Caco-2 (cell line): ENCODE measurements around the gene ZNF555. TPM values are rescaled to one million over a fixed set of nuclear protein-coding genes. Genes with fewer than 3 reads are reported as not detected.

Experiments used
- BruUV-seq: library from RNA; stranded (reverse); fragments of 400-500 nt; replicated peaks from 2 replicates; lab custom pipeline; 2021; lab: Mats Ljungman, UMichigan
- CTCF ChIA-PET: fragments of 300-600 bp; sonication (Branson Sonifier 250); formaldehyde crosslinking; loops from one replicate; lab custom pipeline; 2022; ENCODE audit warnings: antibody characterized with exemption; lab: Charles Lee
- POLR2A ChIA-PET: fragments of 300-600 bp; sonication (Branson Sonifier 250); formaldehyde crosslinking; loops from one replicate; lab custom pipeline; 2022; ENCODE audit warnings: antibody characterized with exemption; lab: Charles Lee
- DNase-seq, 2 experiments: peaks; one replicate each; pipeline versions ENCODE4 v3.0.0 to v3.0.0-alpha.2; 2020 to 2022
- H3K27me3 ChIP-seq: replicated peaks from 2 replicates; pipeline ENCODE4 v1.6.0; 2011; ENCODE audit warnings: low read length; ENCODE audit not compliant: control insufficient read depth, insufficient read depth
- H3K36me3 ChIP-seq: 2 replicates; pipeline ENCODE4 v1.5.1; 2011; ENCODE audit warnings: low read length; ENCODE audit not compliant: control insufficient read depth, insufficient read depth
- H3K4me1 ChIP-seq: fragments of 250-450 bp; sonication (Bioruptor Pico); 2 replicates; pipeline ENCODE4 v1.5.1; 2020; ENCODE audit warnings: mild to moderate bottlenecking
- H3K4me3 ChIP-seq: 2 replicates; pipeline ENCODE4 v1.5.1; 2011; ENCODE audit warnings: low read depth, mild to moderate bottlenecking, control low read depth, low read length
- H3K9me3 ChIP-seq: fragments of 250-450 bp; sonication (Bioruptor Pico); 2 replicates; pipeline ENCODE4 v1.5.1; 2020; ENCODE audit warnings: mild to moderate bottlenecking, moderate library complexity
- H3K27ac Mint-ChIP-seq: one replicate; pipeline ENCODE4 v1.8.0; 2022; ENCODE audit warnings: mixed read lengths; ENCODE audit not compliant: unreplicated experiment
- H3K27me3 Mint-ChIP-seq: one replicate; pipeline ENCODE4 v1.8.0; 2022; ENCODE audit warnings: mixed read lengths; ENCODE audit not compliant: insufficient read depth, unreplicated experiment
- H3K36me3 Mint-ChIP-seq: one replicate; pipeline ENCODE4 v1.8.0; 2022; ENCODE audit warnings: mild to moderate bottlenecking, mixed read lengths; ENCODE audit not compliant: insufficient read depth, unreplicated experiment
- H3K4me1 Mint-ChIP-seq: one replicate; pipeline ENCODE4 v1.8.0; 2022; ENCODE audit warnings: low read depth, mixed read lengths; ENCODE audit not compliant: unreplicated experiment
- H3K4me3 Mint-ChIP-seq: one replicate; pipeline ENCODE4 v1.8.0; 2022; ENCODE audit warnings: mild to moderate bottlenecking, moderate library complexity, mixed read lengths; ENCODE audit not compliant: unreplicated experiment
- H3K9me3 Mint-ChIP-seq: one replicate; pipeline ENCODE4 v1.8.0; 2022; ENCODE audit warnings: mixed read lengths; ENCODE audit not compliant: unreplicated experiment
- intact Hi-C: fragments of 100-400 bp; cut with micrococcal nuclease; formaldehyde crosslinking; loops from one replicate; pipeline ENCODE4 v1.10.0; 2022; ENCODE audit not compliant: unreplicated experiment
- total RNA-seq: library from RNA; stranded (reverse); gene quantifications from 2 replicates; pipeline ENCODE4 v1.2.3, GENCODE V29; 2022
- TF ChIP-seq, protein P1 (sequence below), 2 experiments: fragments of 200-600 bp in 1 of 2; IDR thresholded peaks; 1 replicate in 1 of 2; 2 replicates in 1 of 2; pipeline versions ENCODE4 v1.5.1 to v1.8.0; 2011 to 2022; ENCODE audit warnings: antibody characterized with exemption in 1 of 2, control low read depth in 1 of 2, inconsistent platforms in 1 of 2, low read depth in 1 of 2, low read length in 1 of 2, mild to moderate bottlenecking in 1 of 2, moderate library complexity in 1 of 2; ENCODE audit not compliant: insufficient read depth in 1 of 2, severe bottlenecking in 1 of 2, unreplicated experiment in 1 of 2

The ZNF555 gene
- total RNA-seq, 1 experiment from 2014 or later: 4.7 TPM

DNA sequence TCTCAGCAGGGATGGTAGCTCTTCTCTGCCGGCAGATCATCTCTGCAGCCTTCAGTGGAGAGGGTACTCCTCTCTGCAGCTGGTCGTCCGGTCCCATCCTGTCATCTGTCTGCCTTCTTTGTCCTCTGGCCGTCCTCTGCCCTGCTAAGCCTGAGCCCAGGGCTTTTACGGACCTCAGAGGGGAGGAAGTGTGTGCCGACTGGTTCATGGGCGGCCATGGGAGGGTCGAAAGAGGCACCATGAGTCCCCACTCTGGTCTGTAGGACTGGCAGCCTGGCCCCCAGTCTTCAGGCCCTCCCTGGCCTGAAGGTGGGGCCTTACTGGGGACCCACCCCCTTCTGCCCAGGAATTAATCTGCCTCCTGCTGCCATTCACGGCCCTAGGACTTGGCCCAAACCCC is 17.6 kb upstream of the ZNF555 start:
- no peak overlapping the region for H3K4me3 ChIP-seq
- BruUV-seq: no TSS peak
- peaks cover 1% of the 10 kb centered on the region for H3K36me3 Mint-ChIP-seq

DNA sequence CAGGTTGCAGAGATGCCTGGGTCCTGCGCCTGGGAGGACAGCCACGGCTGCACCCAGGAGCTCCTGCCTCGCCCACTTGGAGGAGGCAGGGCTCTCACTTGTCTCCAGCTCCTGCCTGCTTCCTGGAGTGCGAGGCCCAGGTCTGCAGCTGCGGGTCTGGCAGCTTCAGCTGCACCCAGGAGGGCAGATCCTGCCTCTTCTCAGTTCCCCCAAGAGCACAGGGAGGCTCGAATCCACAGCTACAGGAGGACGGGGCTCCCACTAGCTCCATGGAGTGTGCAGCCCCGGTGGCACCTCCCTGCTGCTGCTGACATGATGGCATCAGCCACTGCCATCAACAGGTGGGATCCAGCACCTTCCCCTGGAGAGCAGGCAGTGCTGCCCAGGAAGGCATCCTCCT is 17.1 kb upstream of the ZNF555 start:
- Histone ChIP-seq H3K36me3 (no peaks in the 10 kb centered on the region), H3K9me3 (no peaks in the 10 kb centered on the region), H3K27me3 (no peaks in the 10 kb centered on the region), H3K4me3 (no peak overlapping the region), H3K4me1 (no peaks in the 10 kb centered on the region)
- no peaks in the 10 kb centered on the region for H3K4me1 Mint-ChIP-seq
- DNase-seq: no peak
- no TSS peak for BruUV-seq
- intact Hi-C loops: no loop called here
- no peak overlapping the region for H3K27ac Mint-ChIP-seq
- H3K4me3 Mint-ChIP-seq: no peak overlapping the region
- peaks cover 10% of the 10 kb centered on the region for H3K9me3 Mint-ChIP-seq
- TF ChIP-seq, protein P1, sequence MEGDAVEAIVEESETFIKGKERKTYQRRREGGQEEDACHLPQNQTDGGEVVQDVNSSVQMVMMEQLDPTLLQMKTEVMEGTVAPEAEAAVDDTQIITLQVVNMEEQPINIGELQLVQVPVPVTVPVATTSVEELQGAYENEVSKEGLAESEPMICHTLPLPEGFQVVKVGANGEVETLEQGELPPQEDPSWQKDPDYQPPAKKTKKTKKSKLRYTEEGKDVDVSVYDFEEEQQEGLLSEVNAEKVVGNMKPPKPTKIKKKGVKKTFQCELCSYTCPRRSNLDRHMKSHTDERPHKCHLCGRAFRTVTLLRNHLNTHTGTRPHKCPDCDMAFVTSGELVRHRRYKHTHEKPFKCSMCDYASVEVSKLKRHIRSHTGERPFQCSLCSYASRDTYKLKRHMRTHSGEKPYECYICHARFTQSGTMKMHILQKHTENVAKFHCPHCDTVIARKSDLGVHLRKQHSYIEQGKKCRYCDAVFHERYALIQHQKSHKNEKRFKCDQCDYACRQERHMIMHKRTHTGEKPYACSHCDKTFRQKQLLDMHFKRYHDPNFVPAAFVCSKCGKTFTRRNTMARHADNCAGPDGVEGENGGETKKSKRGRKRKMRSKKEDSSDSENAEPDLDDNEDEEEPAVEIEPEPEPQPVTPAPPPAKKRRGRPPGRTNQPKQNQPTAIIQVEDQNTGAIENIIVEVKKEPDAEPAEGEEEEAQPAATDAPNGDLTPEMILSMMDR (IDR thresholded peaks at IDR 0.05; ENCODE audit: insufficient read depth in 1 of 2, low read depth in 1 of 2, low read length in 1 of 2, severe bottlenecking in 1 of 2, unreplicated experiment in 1 of 2): no peak
- ChIA-PET CTCF (interaction anchor here (0.7 to 0.9 kb wide), 2 partner anchors 17 to 1262 kb away, joined by 3 to 8 read pairs; partner anchors contain the start of gene ZNF555), POLR2A (no interaction called here)
- no peaks in the 10 kb centered on the region for H3K36me3 Mint-ChIP-seq
- no peaks in the 10 kb centered on the region for H3K27me3 Mint-ChIP-seq

More for the DNA sequence above, 17.6 kb upstream of the ZNF555 start:
- Mint-ChIP-seq H3K27me3 (no peaks in the 10 kb centered on the region), H3K27ac (no peak overlapping the region), H3K4me1 (no peaks in the 10 kb centered on the region), H3K4me3 (no peak overlapping the region), H3K9me3 (peaks cover 10% of the 10 kb centered on the region)
- no peak for DNase-seq
- intact Hi-C loops: no loop called here
- TF ChIP-seq, protein P1 (IDR thresholded peaks at IDR 0.05; ENCODE audit: insufficient read depth in 1 of 2, low read depth in 1 of 2, low read length in 1 of 2, severe bottlenecking in 1 of 2, unreplicated experiment in 1 of 2): no peak
- H3K9me3 ChIP-seq: no peaks in the 10 kb centered on the region
- CTCF ChIA-PET: interaction anchor here (0.9 kb wide), 1 partner anchor 18 kb away, joined by 3 read pairs; the partner anchor contains the start of gene ZNF555
- H3K36me3 ChIP-seq: no peaks in the 10 kb centered on the region
- no peaks in the 10 kb centered on the region for H3K27me3 ChIP-seq
- no peaks in the 10 kb centered on the region for H3K4me1 ChIP-seq
- POLR2A ChIA-PET: no interaction called here

DNA sequence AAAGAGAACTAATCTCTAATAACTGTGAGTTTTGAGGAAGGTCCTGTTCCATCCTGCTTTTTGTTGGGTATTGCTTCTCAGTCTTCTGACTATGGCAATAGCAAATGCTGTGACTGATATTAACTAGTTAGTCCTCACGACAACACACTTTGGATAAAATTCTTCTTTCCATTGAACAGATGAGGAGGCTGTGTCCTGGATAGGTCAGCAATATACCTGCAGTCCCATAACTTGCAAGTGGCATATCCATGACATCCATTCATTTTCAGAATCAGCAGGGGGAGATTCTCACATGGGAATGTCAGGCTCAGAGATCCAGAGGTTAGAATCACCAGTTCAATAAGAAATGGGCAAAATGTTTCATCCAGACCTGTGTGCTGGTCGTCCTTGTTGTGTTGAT is 14.3 kb upstream of the ZNF555 start:
- Histone ChIP-seq H3K4me3 (no peak overlapping the region), H3K27me3 (no peaks in the 10 kb centered on the region), H3K36me3 (no peaks in the 10 kb centered on the region), H3K9me3 (no peaks in the 10 kb centered on the region), H3K4me1 (no peaks in the 10 kb centered on the region)
- POLR2A ChIA-PET: no interaction called here
- H3K9me3 Mint-ChIP-seq: peaks cover 10% of the 10 kb centered on the region
- CTCF ChIA-PET: no interaction called here
- TF ChIP-seq, protein P1 (IDR thresholded peaks at IDR 0.05; ENCODE audit: insufficient read depth in 1 of 2, low read depth in 1 of 2, low read length in 1 of 2, severe bottlenecking in 1 of 2, unreplicated experiment in 1 of 2): no peak
- no peak overlapping the region for H3K27ac Mint-ChIP-seq
- no peak for DNase-seq
- H3K36me3 Mint-ChIP-seq: no peaks in the 10 kb centered on the region
- no peak overlapping the region for H3K4me3 Mint-ChIP-seq
- intact Hi-C loops: no loop called here
- no peaks in the 10 kb centered on the region for H3K27me3 Mint-ChIP-seq
- no TSS peak for BruUV-seq
- no peaks in the 10 kb centered on the region for H3K4me1 Mint-ChIP-seq
